Smooth muscle cell (in vitro differentiated cells): ENCODE measurements around the gene TMTC1. TPM values are rescaled to one million over a fixed set of nuclear protein-coding genes. Genes with fewer than 3 reads are reported as not detected.
A peak's percentile ranks its signal among the peaks of the same experiment; 100 is the strongest.

Experiments used
- DNase-seq: peaks from one replicate; lab custom pipeline; 2025; ENCODE audit not compliant: unreplicated experiment; lab: John Stamatoyannopoulos, UW
- H2AFZ ChIP-seq: fragments of 200-600 bp; sonication (generic); 2 replicates; pipeline ENCODE4 v1.6.0; 2016; ENCODE audit warnings: antibody characterized with exemption, low read depth, mild to moderate bottlenecking
- H3F3A ChIP-seq: fragments of 200-600 bp; sonication (generic); 2 replicates; pipeline ENCODE4 v1.6.0; 2017; ENCODE audit warnings: antibody characterized with exemption, low read depth
- H3K27ac ChIP-seq: fragments of 200-600 bp; sonication (generic); 2 replicates; pipeline ENCODE4 v1.5.1; 2016; ENCODE audit warnings: low read depth, mild to moderate bottlenecking
- H3K27me3 ChIP-seq: fragments of 200-600 bp; sonication (generic); 2 replicates; pipeline ENCODE4 v1.6.1; 2016; ENCODE audit warnings: low read depth, mild to moderate bottlenecking
- H3K36me3 ChIP-seq: fragments of 200-600 bp; sonication (generic); 2 replicates; pipeline ENCODE4 v1.5.1; 2016; ENCODE audit warnings: low read depth
- H3K4me1 ChIP-seq: fragments of 200-600 bp; sonication (generic); 2 replicates; pipeline ENCODE4 v1.5.1; 2016; ENCODE audit warnings: low read depth
- H3K4me2 ChIP-seq: fragments of 200-600 bp; sonication (generic); 2 replicates; pipeline ENCODE4 v1.6.0; 2016; ENCODE audit warnings: mild to moderate bottlenecking
- H3K4me3 ChIP-seq: fragments of 200-600 bp; sonication (generic); 2 replicates; pipeline ENCODE4 v1.5.1; 2016; ENCODE audit warnings: mild to moderate bottlenecking
- H3K79me2 ChIP-seq: fragments of 200-600 bp; sonication (generic); 2 replicates; pipeline ENCODE4 v1.6.0; 2016; ENCODE audit warnings: low read depth, mild to moderate bottlenecking
- H3K9ac ChIP-seq: fragments of 200-600 bp; sonication (generic); 2 replicates; pipeline ENCODE4 v1.6.0; 2016; ENCODE audit warnings: low read depth
- H3K9me3 ChIP-seq: fragments of 200-600 bp; sonication (generic); replicated peaks from 2 replicates; pipeline ENCODE4 v1.5.1; 2016; ENCODE audit warnings: low read depth
- H4K20me1 ChIP-seq: fragments of 200-600 bp; sonication (generic); 2 replicates; pipeline ENCODE4 v1.6.0; 2016; ENCODE audit warnings: low read depth
- CTCF ChIP-seq: fragments of 200-600 bp; sonication (generic); IDR thresholded peaks from 2 replicates; pipeline ENCODE4 v1.5.1; 2017; ENCODE audit warnings: borderline replicate concordance, mild to moderate bottlenecking, antibody characterized with exemption; ENCODE audit not compliant: insufficient read depth, poor library complexity, severe bottlenecking
- WGBS: methylation state at CpG from one replicate; pipeline ENCODE4 v1.1.7; 2016; ENCODE audit warnings: low lambda C conversion rate; 5-methylcytosine and 5-hydroxymethylcytosine counted together
- polyA plus RNA-seq: library from polyadenylated mRNA; unstranded; fragments of >200 nt; fragmentation: Nextera tagmentation; extraction: Ambion mirVana; gene quantifications from 2 replicates; pipeline ENCODE4 v1.2.1, GENCODE V29; 2016
- total RNA-seq: library from RNA; depleted of rRNA; stranded (reverse); fragments of >200 nt; gene quantifications from 2 replicates; pipeline ENCODE4 v1.2.3, GENCODE V29; 2014

The TMTC1 gene
- total and polyA plus RNA-seq, 2 experiments from 2014 or later: 3.5 to 8.7 TPM

- H3K9ac ChIP-seq: no peak overlapping the region
- H3K4me3 ChIP-seq: no peak overlapping the region
- H4K20me1 ChIP-seq: no peaks in the 10 kb centered on the region
- no peak overlapping the region for H3K4me2 ChIP-seq
- H3K79me2 ChIP-seq: no peaks in the 10 kb centered on the region
- peaks cover 15% of the 10 kb centered on the region for H3K4me1 ChIP-seq
- H3K27ac ChIP-seq: no peak overlapping the region
- H2AFZ ChIP-seq: no peak overlapping the region
- TF ChIP-seq CTCF: no peak
- DNase-seq: no peak
- H3K9me3 ChIP-seq: no peaks in the 10 kb centered on the region
- H3K36me3 ChIP-seq: no peaks in the 10 kb centered on the region
- H3K27me3 ChIP-seq: no peaks in the 10 kb centered on the region
- H3F3A ChIP-seq: no peaks in the 10 kb centered on the region
Observed at GRCh38 chr12:29612912-29613311, 170.8 kb downstream of the TMTC1 start.

- Histone ChIP-seq H4K20me1 (no peaks in the 10 kb centered on the region), H3K4me3 (no peak overlapping the region), H3K27ac (no peak overlapping the region), H3K4me1 (peaks cover 8% of the 10 kb centered on the region), H2AFZ (no peak overlapping the region), H3K36me3 (no peaks in the 10 kb centered on the region), H3K9ac (no peak overlapping the region), H3K27me3 (no peaks in the 10 kb centered on the region), H3F3A (no peaks in the 10 kb centered on the region), H3K9me3 (no peaks in the 10 kb centered on the region), H3K4me2 (no peak overlapping the region), H3K79me2 (no peaks in the 10 kb centered on the region)
- no peak for DNase-seq
- WGBS: 22% methylated on average over 3 of the region's 3 CpGs
- TF ChIP-seq CTCF: no peak
Observed at GRCh38 chr12:29611906-29612305, 171.8 kb downstream of the TMTC1 start.

- no peaks in the 10 kb centered on the region for H3K79me2 ChIP-seq
- H3K9ac ChIP-seq: no peak overlapping the region
- H3K27ac ChIP-seq: no peak overlapping the region
- peaks cover 9% of the 10 kb centered on the region for H3K27me3 ChIP-seq
- TF ChIP-seq CTCF: no peak
- no peak overlapping the region for H3K4me3 ChIP-seq
- no peaks in the 10 kb centered on the region for H4K20me1 ChIP-seq
- H3K4me1 ChIP-seq: peaks cover 12% of the 10 kb centered on the region
- H3F3A ChIP-seq: no peaks in the 10 kb centered on the region
- no peak overlapping the region for H2AFZ ChIP-seq
- H3K4me2 ChIP-seq: no peak overlapping the region
- no peak for DNase-seq
- WGBS: 97% methylated on average over 7 of the region's 7 CpGs
- no peaks in the 10 kb centered on the region for H3K36me3 ChIP-seq
- H3K9me3 ChIP-seq: no peaks in the 10 kb centered on the region
Observed at GRCh38 chr12:29610473-29611170, 173.1 kb downstream of the TMTC1 start.

- Histone ChIP-seq H3K9ac (no peak overlapping the region), H3K4me2 (peak overlapping the region; percentile 34), H3K36me3 (no peaks in the 10 kb centered on the region), H3K4me1 (peaks cover 15% of the 10 kb centered on the region), H4K20me1 (no peaks in the 10 kb centered on the region), H2AFZ (no peak overlapping the region), H3K9me3 (no peaks in the 10 kb centered on the region), H3K27ac (no peak overlapping the region), H3K79me2 (no peaks in the 10 kb centered on the region), H3K4me3 (no peak overlapping the region), H3K27me3 (peaks cover 10% of the 10 kb centered on the region), H3F3A (no peaks in the 10 kb centered on the region)
- 72% methylated on average over 12 of the region's 12 CpGs for WGBS
- no peak for TF ChIP-seq CTCF
- DNase-seq: no peak
Observed at GRCh38 chr12:29609431-29610215, 174.1 kb downstream of the TMTC1 start.
